GM20431 (cell line): ENCODE results near the gene EDEM2.
"Not testable (repeated sequence)": the region's sequence is repeated elsewhere in the genome, so short reads cannot be mapped to it uniquely, and the experiment has no call there.

ENCODE experiments used
- in situ Hi-C: fragments of 300-500 bp; cut with MseI, MboI; formaldehyde crosslinking; loops from one replicate; pipeline ENCODE4 v1.15.0; 2020; ENCODE audit warnings: low sequenced_read_pairs; ENCODE audit not compliant: unreplicated experiment

The EDEM2 gene

GRCh38 chr20:35171438-35171752 is 24.3 kb upstream of the EDEM2 start:
- in situ Hi-C loops: no loop called here

- in situ Hi-C loops: not testable (repeated sequence)
Measured at GRCh38 chr20:35168701-35169409, 21.7 kb upstream of the EDEM2 start.

GRCh38 chr20:35167787-35168186 is 20.7 kb upstream of the EDEM2 start:
- in situ Hi-C loops: no loop called here

- in situ Hi-C loops: no loop called here
Measured at GRCh38 chr20:35166242-35166830, 19.2 kb upstream of the EDEM2 start.

GRCh38 chr20:35165221-35166185 is 18.4 kb upstream of the EDEM2 start:
- in situ Hi-C loops: no loop called here

GRCh38 chr20:35164531-35164930 is 17.4 kb upstream of the EDEM2 start:
- in situ Hi-C loops: not testable (repeated sequence)

GRCh38 chr20:35160341-35160740 is 13.2 kb upstream of the EDEM2 start:
- in situ Hi-C loops: not testable (repeated sequence)

GRCh38 chr20:35156978-35157377 is 9.8 kb upstream of the EDEM2 start:
- in situ Hi-C loops: no loop called here

GRCh38 chr20:35155936-35156335 is 8.8 kb upstream of the EDEM2 start:
- in situ Hi-C loops: no loop called here

- in situ Hi-C loops: no loop called here
Measured at GRCh38 chr20:35151736-35152135, 4.6 kb upstream of the EDEM2 start.

GRCh38 chr20:35150846-35151579 is 3.9 kb upstream of the EDEM2 start:
- in situ Hi-C loops: no loop called here

- in situ Hi-C loops: not testable (repeated sequence)
Measured at GRCh38 chr20:35147575-35148071, 487 bp upstream of the EDEM2 start.

- in situ Hi-C loops: no loop called here
Measured at GRCh38 chr20:35146299-35146919, 727 bp downstream of the EDEM2 start.

- in situ Hi-C loops: no loop called here
Measured at GRCh38 chr20:35145141-35145564, 2.0 kb downstream of the EDEM2 start.

GRCh38 chr20:35144694-35145093 is 2.4 kb downstream of the EDEM2 start:
- in situ Hi-C loops: no loop called here

- in situ Hi-C loops: no loop called here
Measured at GRCh38 chr20:35135867-35136586, 11.1 kb downstream of the EDEM2 start.

GRCh38 chr20:35134880-35135279 is 12.3 kb downstream of the EDEM2 start:
- in situ Hi-C loops: no loop called here

- in situ Hi-C loops: no loop called here
Measured at GRCh38 chr20:35134472-35134871, 12.7 kb downstream of the EDEM2 start.

GRCh38 chr20:35133735-35134134 is 13.4 kb downstream of the EDEM2 start:
- in situ Hi-C loops: no loop called here
